GM11168 (cell line): ENCODE data around the gene UBAC2.

Experiments
- in situ Hi-C: fragments of 300-500 bp; cut with MboI; formaldehyde crosslinking; loops from one replicate; pipeline ENCODE4 v1.12.0; 2022; ENCODE audit warnings: low sequenced_read_pairs; ENCODE audit not compliant: unreplicated experiment

The UBAC2 gene

DNA sequence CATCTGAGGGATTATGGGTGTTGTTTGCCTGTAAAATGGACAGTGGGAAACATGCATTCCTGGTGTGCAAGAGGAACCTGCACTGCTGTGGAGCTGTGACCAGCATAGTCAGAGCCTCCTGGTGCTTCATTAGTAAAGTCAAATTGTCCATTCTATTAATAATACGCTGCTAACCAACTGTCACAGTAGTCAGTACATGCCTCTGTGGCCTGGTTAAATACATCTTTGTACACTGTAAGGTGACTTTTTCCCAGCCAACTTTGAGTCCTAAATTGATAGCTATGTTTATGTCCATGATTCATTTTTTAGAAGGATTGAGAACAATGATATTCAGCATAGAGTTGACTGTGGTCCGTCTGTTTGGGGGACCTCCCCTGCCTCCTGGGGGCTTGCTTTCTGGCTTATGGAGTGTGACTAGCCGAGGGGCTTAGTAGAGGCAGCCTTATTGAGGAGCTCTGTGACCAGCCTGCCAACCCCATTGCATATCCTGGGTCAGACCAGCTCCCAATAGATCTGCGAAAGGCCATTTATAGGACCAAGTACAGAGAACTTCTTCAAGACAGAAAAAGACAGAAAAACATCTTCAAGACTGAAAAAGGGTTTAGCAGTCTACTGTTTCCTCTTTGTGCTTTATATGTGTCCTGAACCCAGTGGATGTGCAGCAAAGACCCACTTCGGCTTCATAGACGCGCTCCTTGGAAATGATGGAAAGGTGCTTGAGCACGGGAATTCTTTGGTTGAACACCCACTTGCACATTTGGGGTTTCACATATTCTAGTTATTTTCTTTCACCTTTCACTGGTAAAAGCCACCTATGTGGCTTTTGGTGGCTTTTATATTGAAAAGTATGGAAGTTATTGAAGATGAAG is 102.2 kb downstream of the UBAC2 start:
- in situ Hi-C loops = no loop called here

GRCh38 chr13:99303863-99304521 is 103.3 kb downstream of the UBAC2 start:
- in situ Hi-C loops = no loop called here

GRCh38 chr13:99304541-99304940 is 103.9 kb downstream of the UBAC2 start:
- in situ Hi-C loops = no loop called here

DNA sequence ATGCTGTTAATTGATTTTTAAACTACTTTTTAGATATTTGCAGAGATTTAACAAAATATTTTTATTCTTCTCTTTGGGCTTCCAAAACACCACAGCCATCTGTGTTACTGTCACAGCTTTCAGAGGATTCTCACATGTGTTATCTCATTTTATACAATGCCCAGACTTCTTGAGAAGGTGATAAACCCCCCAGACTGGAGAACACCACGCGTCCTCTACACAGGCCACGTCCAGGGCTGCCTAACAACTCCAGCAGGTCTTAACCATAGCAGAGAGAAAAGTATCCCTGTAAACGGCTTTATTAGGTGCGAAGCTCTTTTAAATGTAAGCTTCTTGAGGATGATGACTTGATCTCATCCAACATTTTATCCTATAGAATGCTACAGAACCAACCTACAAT is 104.5 kb downstream of the UBAC2 start:
- in situ Hi-C loops = no loop called here

DNA sequence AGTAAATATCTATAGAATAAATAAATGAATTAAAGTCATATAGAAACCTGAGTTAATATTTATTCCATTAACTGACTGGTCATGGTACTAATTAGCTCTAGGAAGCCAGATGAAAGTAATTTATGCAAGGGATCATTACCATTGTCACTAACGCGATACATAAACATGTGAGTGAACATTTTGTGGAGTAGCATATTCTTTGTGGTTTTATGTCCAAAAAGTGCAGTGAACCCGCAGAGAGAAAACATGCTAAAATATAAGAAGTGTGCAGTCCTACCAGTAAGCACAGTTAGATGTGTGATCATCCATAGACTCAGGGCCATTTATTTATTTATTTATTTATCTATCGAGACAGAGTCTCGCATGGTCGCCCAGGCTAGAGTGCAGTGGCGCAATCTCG is 104.9 kb downstream of the UBAC2 start:
- in situ Hi-C loops = no loop called here

DNA sequence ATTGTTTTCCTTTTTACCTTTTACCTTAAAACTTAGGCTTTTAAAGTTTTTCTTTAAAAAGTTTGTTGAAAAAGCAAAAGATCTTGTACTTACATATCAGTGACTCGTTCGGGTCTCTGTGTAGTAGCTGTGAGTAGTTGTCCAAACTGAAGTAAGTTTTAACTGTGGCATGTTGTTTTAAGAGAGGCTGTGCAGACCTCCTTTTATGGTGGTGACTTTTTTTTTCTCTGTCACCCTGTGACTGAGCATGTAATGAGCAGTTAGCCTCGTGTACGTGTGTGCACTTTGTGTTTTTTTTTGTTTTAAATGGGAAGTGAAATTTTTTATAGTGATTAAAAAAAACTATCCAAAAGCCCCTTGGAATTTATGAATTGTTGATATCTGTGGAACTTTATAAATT is 106.6 kb downstream of the UBAC2 start, which contains the start of gene GPR183:
Gene GPR183 (minus strand): TSS at position 153 of the 400 bp plus-strand sequence. CDS start 11,254 bp downstream, outside the sequence.
- in situ Hi-C loops = no loop called here

GRCh38 chr13:99307648-99308339 is 107.1 kb downstream of the UBAC2 start:
- in situ Hi-C loops = no loop called here

GRCh38 chr13:99308471-99309087 is 107.9 kb downstream of the UBAC2 start:
- in situ Hi-C loops = no loop called here

DNA sequence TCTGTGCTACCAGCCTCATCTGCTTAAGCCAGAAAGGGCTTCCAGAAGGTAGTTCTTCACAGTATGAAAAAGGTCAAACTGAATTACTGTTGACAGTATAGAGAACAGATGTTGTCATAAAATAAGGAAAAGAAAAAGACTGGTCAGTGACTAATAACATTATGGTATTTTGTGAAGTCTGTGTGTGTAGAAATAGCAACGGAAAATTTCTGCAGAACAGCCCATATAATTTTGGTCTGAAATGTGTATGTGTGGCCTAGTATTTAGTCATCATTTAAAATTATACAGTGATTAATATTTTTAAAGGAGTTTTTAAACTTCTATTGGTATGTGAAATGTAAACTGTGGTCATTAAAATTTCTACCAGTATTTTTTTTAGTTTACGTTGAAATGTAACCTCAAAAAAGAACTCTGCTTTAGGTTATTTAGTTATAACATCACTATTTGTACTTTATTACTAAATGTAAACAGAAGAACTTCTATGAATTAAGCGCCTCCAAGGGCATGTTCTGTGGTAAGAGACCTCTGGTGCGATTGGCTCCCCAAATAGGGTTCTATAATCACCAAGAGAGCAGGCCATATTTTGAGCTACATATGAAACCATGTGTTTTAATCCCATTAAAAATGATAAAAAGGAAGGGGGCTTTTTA is 109.9 kb downstream of the UBAC2 start:
- in situ Hi-C loops = no loop called here

- in situ Hi-C loops = no loop called here
Observed at GRCh38 chr13:99311137-99311536, 110.5 kb downstream of the UBAC2 start.

DNA sequence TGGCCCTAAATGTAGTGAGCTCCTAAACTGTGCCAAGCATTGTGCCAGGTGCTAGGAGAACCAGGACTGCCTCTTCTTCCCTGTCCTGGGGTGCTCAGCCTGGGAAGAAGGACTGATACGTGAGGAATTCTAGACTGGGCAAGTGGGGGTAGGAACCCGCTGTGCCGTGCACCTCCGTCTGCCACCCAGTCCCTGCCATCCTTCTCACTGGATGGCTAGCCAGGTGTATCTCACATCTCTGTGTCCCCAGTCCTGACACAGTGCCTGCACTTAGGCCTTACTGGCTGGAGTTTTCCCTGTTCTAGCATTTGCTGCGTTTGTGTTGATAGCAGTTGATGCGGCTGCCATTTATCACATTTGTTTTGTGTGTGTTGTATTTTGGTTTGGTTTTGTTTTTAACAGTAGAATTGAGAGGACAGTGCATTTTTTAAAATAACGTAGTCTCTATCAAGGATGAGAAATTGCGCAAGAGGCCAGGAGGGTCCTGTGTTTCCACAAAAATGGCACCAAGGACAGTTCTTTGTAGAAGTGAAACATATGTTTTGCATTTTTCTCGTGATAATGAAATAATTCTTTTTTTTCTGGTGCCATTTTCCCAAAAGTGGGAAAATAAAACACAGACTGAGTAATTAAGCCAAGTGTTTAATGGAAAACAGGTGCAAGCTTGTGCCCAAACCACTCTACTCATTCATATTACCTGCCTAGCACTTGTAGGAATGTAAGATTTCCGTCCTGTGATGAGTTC is 111.3 kb downstream of the UBAC2 start:
- in situ Hi-C loops = no loop called here

- in situ Hi-C loops = no loop called here
Observed at GRCh38 chr13:99312493-99312883, 111.8 kb downstream of the UBAC2 start.

- in situ Hi-C loops = no loop called here
Observed at GRCh38 chr13:99313501-99313900, 112.8 kb downstream of the UBAC2 start.

- in situ Hi-C loops = no loop called here
Observed at GRCh38 chr13:99313941-99314340, 113.3 kb downstream of the UBAC2 start.

- in situ Hi-C loops = no loop called here
Observed at GRCh38 chr13:99314640-99315176, 114.1 kb downstream of the UBAC2 start.

DNA sequence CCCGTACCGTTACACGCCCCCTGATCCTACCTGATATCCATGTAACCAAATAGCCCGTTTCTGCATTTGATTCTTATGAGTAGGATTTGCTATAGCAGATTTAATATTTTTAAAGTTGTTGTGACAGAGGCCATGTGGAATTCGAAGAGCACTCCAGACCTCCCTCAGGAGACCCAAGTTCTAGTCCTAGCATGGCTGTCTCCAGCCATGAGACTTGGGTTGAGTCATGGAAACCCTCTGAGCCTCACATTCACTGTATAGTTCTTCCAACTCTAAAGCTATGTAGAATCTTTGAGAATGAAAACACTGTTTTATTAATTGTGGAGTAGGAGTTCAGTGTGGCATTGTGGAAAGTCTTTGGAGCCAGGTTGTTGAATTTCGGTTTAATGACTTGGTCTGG is 114.5 kb downstream of the UBAC2 start:
- in situ Hi-C loops = no loop called here

DNA sequence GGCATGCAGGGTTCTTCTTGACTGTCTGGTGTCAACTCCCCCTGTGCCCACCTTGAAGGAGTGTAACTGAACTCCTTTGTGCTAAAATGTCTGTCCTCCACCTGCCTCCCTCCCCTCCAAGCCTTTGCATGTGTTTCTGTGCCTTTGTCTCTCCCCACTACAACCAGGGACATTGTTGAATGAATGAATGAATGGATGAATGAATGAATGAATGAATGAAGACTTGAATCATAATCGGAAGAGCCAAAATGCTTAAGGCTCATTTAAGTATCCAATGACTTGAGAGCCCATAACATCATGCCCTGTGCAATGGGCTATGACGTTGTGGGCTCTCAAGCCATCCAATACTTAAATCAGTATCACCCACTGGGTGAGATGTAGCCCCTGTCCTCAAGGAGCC is 115.6 kb downstream of the UBAC2 start:
- in situ Hi-C loops = no loop called here

GRCh38 chr13:99316657-99317256 is 116.1 kb downstream of the UBAC2 start:
- in situ Hi-C loops = no loop called here
